ENCODE data around the gene PALLD. TPM values are rescaled to one million over a fixed set of nuclear protein-coding genes. Genes with fewer than 3 reads are reported as not detected.

Gene PALLD
- total and polyA plus RNA-seq, 12 donors = 169 to 1,537 (median 667) TPM

GRCh38 chr4:168521721-168522120, 24.9 kb downstream of the PALLD start:
- Histone ChIP-seq H3K9me3 (no peaks in the 10 kb centered on the region), H3K27me3 (no peaks in the 10 kb centered on the region), H3K4me1 (peaks cover 0 to 78% (median 32%) of the 10 kb centered on the region in 9 donors), H3K4me3 (peak overlapping the region in 1 of 10 donors; percentile 13), H3K27ac (peak overlapping the region in 9 of 10 donors; percentile 24 to 79 (median 65)), H3K36me3 (no peaks in the 10 kb centered on the region)
- intact Hi-C loops (cut with DNase I) = loop anchor here in 1 of 10 donors (10.0 kb wide), 1 partner anchor 403 kb away; no protein-coding TSS in a partner anchor
- DNase-seq = no peak
- peak in 5 of 8 donors; percentile 43 to 76 (median 58) for ATAC-seq
- 19 to 21% methylated on average over 2 of the region's 2 CpGs for WGBS, 2 donors
- no peak for TF ChIP-seq CTCF (IDR thresholded peaks at IDR 0.05)

GRCh38 chr4:168522356-168522755, 25.5 kb downstream of the PALLD start:
- peak overlapping the region in 9 of 10 donors; percentile 24 to 79 (median 65) for H3K27ac ChIP-seq
- 40 to 45% methylated on average over 2 of the region's 2 CpGs for WGBS, 2 donors
- no peak for TF ChIP-seq CTCF (IDR thresholded peaks at IDR 0.05)
- DNase-seq (no peak), ATAC-seq (no peak)
- no peaks in the 10 kb centered on the region for H3K36me3 ChIP-seq
- intact Hi-C loops (cut with DNase I) = loop anchor here in 1 of 10 donors (10.0 kb wide), 1 partner anchor 402 kb away; no protein-coding TSS in a partner anchor
- peaks cover 0 to 73% (median 32%) of the 10 kb centered on the region in 9 donors for H3K4me1 ChIP-seq
- no peaks in the 10 kb centered on the region for H3K27me3 ChIP-seq
- H3K4me3 ChIP-seq = peak overlapping the region in 2 of 10 donors; percentile 13
- no peaks in the 10 kb centered on the region for H3K9me3 ChIP-seq

GRCh38 chr4:168522829-168523489, 26.1 kb downstream of the PALLD start:
- Histone ChIP-seq H3K36me3 (no peaks in the 10 kb centered on the region), H3K27ac (peak overlapping the region in 8 of 10 donors; percentile 24 to 79 (median 66)), H3K9me3 (no peaks in the 10 kb centered on the region), H3K27me3 (no peaks in the 10 kb centered on the region), H3K4me3 (no peak overlapping the region), H3K4me1 (peaks cover 0 to 70% (median 32%) of the 10 kb centered on the region in 9 donors)
- no peak for DNase-seq
- no peak for ATAC-seq
- TF ChIP-seq CTCF (IDR thresholded peaks at IDR 0.05) = no peak
- intact Hi-C loops (cut with DNase I) = loop anchor here in 1 of 10 donors (10.0 kb wide), 1 partner anchor 402 kb away; no protein-coding TSS in a partner anchor
- 54 to 57% methylated on average over 2 of the region's 2 CpGs for WGBS, 2 donors

- DNase-seq (no peak), ATAC-seq (no peak)
- Histone ChIP-seq H3K36me3 (no peaks in the 10 kb centered on the region), H3K27me3 (no peaks in the 10 kb centered on the region), H3K4me3 (no peak overlapping the region), H3K4me1 (peaks cover 0 to 60% (median 32%) of the 10 kb centered on the region in 9 donors), H3K27ac (peak overlapping the region in 7 of 10 donors; percentile 8 to 79 (median 36)), H3K9me3 (no peaks in the 10 kb centered on the region)
- TF ChIP-seq CTCF (IDR thresholded peaks at IDR 0.05) = no peak
- intact Hi-C loops (cut with DNase I) = loop anchor here in 1 of 10 donors (10.0 kb wide), 1 partner anchor 401 kb away; no protein-coding TSS in a partner anchor
Measured at GRCh38 chr4:168524006-168524405, 27.2 kb downstream of the PALLD start.
